Measurements from ENCODE around the gene GNAS-AS1.

The GNAS-AS1 gene

GRCh38 chr20:58794510-58795180 lies 56.1 kb downstream of the GNAS-AS1 start:
- no peaks in the 10 kb centered on the region for H3F3A ChIP-seq (ENCODE audit: insufficient read depth)

GRCh38 chr20:58793512-58794420 lies 56.9 kb downstream of the GNAS-AS1 start:
- Histone ChIP-seq H3K36me3 (ENCODE audit: low read length) (no peaks in the 10 kb centered on the region), H3K27ac (ENCODE audit: low read depth, low read length) (no peak overlapping the region), H3K9me3 (ENCODE audit: insufficient read depth, low read length) (no peaks in the 10 kb centered on the region), H2AFZ (ENCODE audit: low read depth, low read length, severe bottlenecking) (no peak overlapping the region), H3K4me3 (ENCODE audit: insufficient read depth, low read length, poor library complexity, severe bottlenecking) (no peak overlapping the region), H3K9me2 (replicated peaks; ENCODE audit: insufficient read depth, low read length) (no peaks in the 10 kb centered on the region), H3K27me3 (ENCODE audit: low read length) (no peaks in the 10 kb centered on the region), H3K9ac (ENCODE audit: low read length) (no peak overlapping the region), H3K79me2 (ENCODE audit: insufficient read depth, low read length) (no peaks in the 10 kb centered on the region), H4K20me1 (ENCODE audit: low read depth, low read length) (no peaks in the 10 kb centered on the region), H3K4me2 (ENCODE audit: low read depth, low read length, poor library complexity, severe bottlenecking) (no peak overlapping the region), H3F3A (ENCODE audit: insufficient read depth) (no peaks in the 10 kb centered on the region)
- TF ChIP-seq CTCF (IDR thresholded peaks at IDR 0.05; ENCODE audit: insufficient read depth, low read length, poor library complexity, severe bottlenecking) (no peak), EZH2phosphoT487 (conservative IDR thresholded peaks at IDR 0.05; ENCODE audit: low read length) (no peak)

More at GRCh38 chr20:58794510-58795180, 56.1 kb downstream of the GNAS-AS1 start:
- TF ChIP-seq CTCF (IDR thresholded peaks at IDR 0.05; ENCODE audit: insufficient read depth, low read length, poor library complexity, severe bottlenecking) (no peak), EZH2phosphoT487 (conservative IDR thresholded peaks at IDR 0.05; ENCODE audit: low read length) (no peak)
- H3K9me3 ChIP-seq (ENCODE audit: insufficient read depth, low read length) = no peaks in the 10 kb centered on the region
- no peaks in the 10 kb centered on the region for H3K9me2 ChIP-seq (replicated peaks; ENCODE audit: insufficient read depth, low read length)
- no peaks in the 10 kb centered on the region for H3K27me3 ChIP-seq (ENCODE audit: low read length)
- no peaks in the 10 kb centered on the region for H4K20me1 ChIP-seq (ENCODE audit: low read depth, low read length)
- H2AFZ ChIP-seq (ENCODE audit: low read depth, low read length, severe bottlenecking) = no peak overlapping the region
- H3K36me3 ChIP-seq (ENCODE audit: low read length) = no peaks in the 10 kb centered on the region
- H3K79me2 ChIP-seq (ENCODE audit: insufficient read depth, low read length) = no peaks in the 10 kb centered on the region
- no peak overlapping the region for H3K27ac ChIP-seq (ENCODE audit: low read depth, low read length)
- H3K9ac ChIP-seq (ENCODE audit: low read length) = no peak overlapping the region
- H3K4me3 ChIP-seq (ENCODE audit: insufficient read depth, low read length, poor library complexity, severe bottlenecking) = no peak overlapping the region
- H3K4me2 ChIP-seq (ENCODE audit: low read depth, low read length, poor library complexity, severe bottlenecking) = no peak overlapping the region

- no peaks in the 10 kb centered on the region for H3K9me3 ChIP-seq (ENCODE audit: insufficient read depth, low read length)
- no peak overlapping the region for H3K27ac ChIP-seq (ENCODE audit: low read depth, low read length)
- no peaks in the 10 kb centered on the region for H3K27me3 ChIP-seq (ENCODE audit: low read length)
- TF ChIP-seq EZH2phosphoT487 (conservative IDR thresholded peaks at IDR 0.05; ENCODE audit: low read length) (no peak), CTCF (IDR thresholded peaks at IDR 0.05; ENCODE audit: insufficient read depth, low read length, poor library complexity, severe bottlenecking) (no peak)
- no peaks in the 10 kb centered on the region for H3F3A ChIP-seq (ENCODE audit: insufficient read depth)
- H3K4me2 ChIP-seq (ENCODE audit: low read depth, low read length, poor library complexity, severe bottlenecking) = no peak overlapping the region
- H3K9me2 ChIP-seq (replicated peaks; ENCODE audit: insufficient read depth, low read length) = no peaks in the 10 kb centered on the region
- H2AFZ ChIP-seq (ENCODE audit: low read depth, low read length, severe bottlenecking) = no peak overlapping the region
- no peak overlapping the region for H3K4me3 ChIP-seq (ENCODE audit: insufficient read depth, low read length, poor library complexity, severe bottlenecking)
- no peaks in the 10 kb centered on the region for H3K36me3 ChIP-seq (ENCODE audit: low read length)
- H3K9ac ChIP-seq (ENCODE audit: low read length) = no peak overlapping the region
- no peaks in the 10 kb centered on the region for H3K79me2 ChIP-seq (ENCODE audit: insufficient read depth, low read length)
- no peaks in the 10 kb centered on the region for H4K20me1 ChIP-seq (ENCODE audit: low read depth, low read length)
Measured at GRCh38 chr20:58792426-58792825, 58.3 kb downstream of the GNAS-AS1 start.

Measured in SU-DHL-6 (cell line).